SK-N-SH (cell line): ENCODE results near the gene RDX. TPM values are rescaled to one million over a fixed set of nuclear protein-coding genes. Genes with fewer than 3 reads are reported as not detected.

ENCODE experiments used
- CTCF ChIA-PET: fragments of 300-600, 350-600 bp; formaldehyde crosslinking; extraction: SDS; loops from one replicate; lab custom pipeline; 2021; lab: Yijun Ruan, JAX
- POLR2A ChIA-PET: fragments of 350-600 bp; sonication (Branson Sonifier 250); formaldehyde crosslinking; extraction: SDS; loops from one replicate; lab custom pipeline; 2020; ENCODE audit warnings: antibody characterized with exemption, inconsistent platforms; lab: Yijun Ruan, JAX
- DNase-seq: peaks from one replicate; pipeline ENCODE4 v3.0.0; 2012
- H2AFZ ChIP-seq: fragments of 200-600 bp; sonication (generic); 2 replicates; pipeline ENCODE4 v1.8.1; 2016; ENCODE audit warnings: antibody characterized with exemption, mild to moderate bottlenecking, low read depth
- H3F3A ChIP-seq: fragments of 200-600 bp; sonication (generic); replicated peaks from 2 replicates; pipeline ENCODE3; 2016; ENCODE audit warnings: antibody characterized with exemption, mild to moderate bottlenecking; ENCODE audit not compliant: insufficient read depth
- H3K27ac ChIP-seq, 2 experiments: fragments of 200-500 bp in 1 of 2; fragments of 200-600 bp in 1 of 2; sonication (Bioruptor generic) in 1 of 2; sonication (generic), shearing (Covaris generic) in 1 of 2; 2 replicates each; pipeline versions ENCODE4 v1.5.1 to v1.6.1; 2014 to 2016; ENCODE audit warnings: low read depth in 2 of 2, inconsistent platforms in 1 of 2, low read length in 1 of 2, mild to moderate bottlenecking in 1 of 2, mixed read lengths in 1 of 2
- H3K27me3 ChIP-seq: fragments of 200-600 bp; sonication (generic), shearing (Covaris generic); 2 replicates; pipeline ENCODE4 v1.6.1; 2016; ENCODE audit warnings: mixed run types; ENCODE audit not compliant: insufficient read depth
- H3K36me3 ChIP-seq, 2 experiments: fragments of 200-500 bp in 1 of 2; fragments of 200-600 bp in 1 of 2; sonication (Bioruptor generic) in 1 of 2; sonication (generic) in 1 of 2; replicated peaks in 1 of 2; 2 replicates each; pipeline versions ENCODE3 to v1.5.1; 2014 to 2016; ENCODE audit warnings: low read length in 1 of 2, mild to moderate bottlenecking in 1 of 2; ENCODE audit not compliant: insufficient read depth in 2 of 2, control insufficient read depth in 1 of 2
- H3K4me1 ChIP-seq, 2 experiments: fragments of 200-500 bp in 1 of 2; fragments of 200-600 bp in 1 of 2; sonication (Bioruptor generic) in 1 of 2; sonication (generic), shearing (Covaris generic) in 1 of 2; 2 replicates each; pipeline versions ENCODE4 v1.5.1 to v1.6.1; 2014 to 2016; ENCODE audit warnings: low read depth in 1 of 2, low read length in 1 of 2, mixed run types in 1 of 2; ENCODE audit not compliant: insufficient read depth in 2 of 2, control insufficient read depth in 1 of 2
- H3K4me2 ChIP-seq: fragments of 200-600 bp; sonication (generic), shearing (Covaris generic); 2 replicates; pipeline ENCODE4 v1.6.1; 2017; ENCODE audit warnings: mixed run types
- H3K4me3 ChIP-seq, 2 experiments: fragments of 200-500 bp in 1 of 2; fragments of 200-600 bp in 1 of 2; sonication (Bioruptor generic) in 1 of 2; sonication (generic), shearing (Covaris generic) in 1 of 2; 2 replicates each; pipeline versions ENCODE4 v1.5.1 to v1.8.1; 2014 to 2016; ENCODE audit warnings: low read depth in 2 of 2, inconsistent platforms in 1 of 2, low read length in 1 of 2, mild to moderate bottlenecking in 1 of 2, mixed read lengths in 1 of 2, moderate library complexity in 1 of 2
- H3K79me2 ChIP-seq: fragments of 200-600 bp; sonication (generic); 2 replicates; pipeline ENCODE4 v1.8.1; 2017; ENCODE audit warnings: mild to moderate bottlenecking; ENCODE audit not compliant: insufficient read depth
- H3K9ac ChIP-seq: fragments of 200-600 bp; sonication (generic); 2 replicates; pipeline ENCODE4 v1.6.1; 2017; ENCODE audit warnings: mixed run types
- H3K9me2 ChIP-seq: fragments of 200-600 bp; sonication (generic); 2 replicates; pipeline ENCODE4 v1.6.1; 2017; ENCODE audit warnings: mixed run types
- H3K9me3 ChIP-seq: fragments of 200-600 bp; sonication (generic); 2 replicates; pipeline ENCODE4 v1.6.1; 2017; ENCODE audit warnings: mixed run types, mild to moderate bottlenecking, moderate library complexity
- H4K20me1 ChIP-seq: fragments of 200-600 bp; sonication (generic); 2 replicates; pipeline ENCODE4 v1.6.1; 2017; ENCODE audit warnings: mild to moderate bottlenecking, mixed run types; ENCODE audit not compliant: insufficient read depth
- EZH2phosphoT487 ChIP-seq: fragments of 200-600 bp; sonication (generic); IDR thresholded peaks from 2 replicates; pipeline ENCODE4 v1.6.1; 2017; ENCODE audit warnings: low read depth, mixed run types, mild to moderate bottlenecking, antibody characterized with exemption, moderate library complexity, borderline replicate concordance
- FOSL2 ChIP-seq: IDR thresholded peaks from 2 replicates; pipeline ENCODE4 v1.4.0; 2012; ENCODE audit warnings: low read depth, mild to moderate bottlenecking, moderate library complexity, borderline replicate concordance
- MXI1 ChIP-seq: IDR thresholded peaks from 2 replicates; pipeline ENCODE4 v1.6.1; 2012; ENCODE audit warnings: mild to moderate bottlenecking, low read depth, low read length, improper control_type of control experiment
- NFIC ChIP-seq: IDR thresholded peaks from 2 replicates; pipeline ENCODE4 v1.4.0; 2012; ENCODE audit warnings: borderline replicate concordance
- NRF1 ChIP-seq: IDR thresholded peaks from 2 replicates; pipeline ENCODE4 v1.6.1; 2012; ENCODE audit warnings: low read depth, mild to moderate bottlenecking, low read length
- POLR2AphosphoS5 ChIP-seq: IDR thresholded peaks from 2 replicates; pipeline ENCODE4 v1.6.1; 2012; ENCODE audit warnings: low read depth, low read length
- RAD21 ChIP-seq: IDR thresholded peaks from 2 replicates; pipeline ENCODE4 v1.6.1; 2012; ENCODE audit warnings: mild to moderate bottlenecking, low read length
- RFX5 ChIP-seq: IDR thresholded peaks from 2 replicates; pipeline ENCODE4 v1.6.1; 2012; ENCODE audit warnings: mild to moderate bottlenecking, improper control_type of control experiment, low read length
- SIN3A ChIP-seq: IDR thresholded peaks from 2 replicates; pipeline ENCODE4 v1.6.1; 2012; ENCODE audit warnings: low read depth, mild to moderate bottlenecking, low read length, moderate library complexity, borderline replicate concordance
- TEAD4 ChIP-seq: IDR thresholded peaks from 2 replicates; pipeline ENCODE4 v1.4.0; 2012; ENCODE audit warnings: mild to moderate bottlenecking, borderline replicate concordance; ENCODE audit not compliant: insufficient read depth
- WGBS: methylation state at CpG from one replicate; pipeline ENCODE4 v1.1.6; 2017; ENCODE audit warnings: low lambda C conversion rate; 5-methylcytosine and 5-hydroxymethylcytosine counted together
- polyA plus RNA-seq, 3 experiments: library from polyadenylated mRNA; depleted of rRNA; stranded (reverse); fragments of >200 nt; gene quantifications; 2 replicates each; pipeline ENCODE4 v1.2.3, GENCODE V29; 2012
- TF ChIP-seq, protein P1 (sequence below): IDR thresholded peaks from 2 replicates; pipeline ENCODE4 v1.6.1; 2012; ENCODE audit warnings: mild to moderate bottlenecking, low read depth, low read length, moderate library complexity
- TF ChIP-seq, protein P2 (sequence below): IDR thresholded peaks from 2 replicates; pipeline ENCODE4 v1.4.0; 2012; ENCODE audit warnings: low read depth, borderline replicate concordance
- TF ChIP-seq, protein P3 (sequence below): IDR thresholded peaks from 2 replicates; pipeline ENCODE4 v1.4.0; 2012; ENCODE audit warnings: low read depth, borderline replicate concordance
- TF ChIP-seq, protein P4 (sequence below): fragments of 150-350 bp; IDR thresholded peaks from 2 replicates; pipeline ENCODE4 v1.6.1; 2016; ENCODE audit warnings: mild to moderate bottlenecking, low read depth, low read length
- TF ChIP-seq, protein P5 (sequence below): fragments of 150-350 bp; IDR thresholded peaks from 2 replicates; pipeline ENCODE4 v1.6.1; 2017; ENCODE audit warnings: antibody characterized with exemption, low read length, low read depth, borderline replicate concordance

RDX gene
- polyA plus RNA-seq, 1 of the 3 experiments (the other 2 are of a cell fraction), result 29.4 TPM

DNA sequence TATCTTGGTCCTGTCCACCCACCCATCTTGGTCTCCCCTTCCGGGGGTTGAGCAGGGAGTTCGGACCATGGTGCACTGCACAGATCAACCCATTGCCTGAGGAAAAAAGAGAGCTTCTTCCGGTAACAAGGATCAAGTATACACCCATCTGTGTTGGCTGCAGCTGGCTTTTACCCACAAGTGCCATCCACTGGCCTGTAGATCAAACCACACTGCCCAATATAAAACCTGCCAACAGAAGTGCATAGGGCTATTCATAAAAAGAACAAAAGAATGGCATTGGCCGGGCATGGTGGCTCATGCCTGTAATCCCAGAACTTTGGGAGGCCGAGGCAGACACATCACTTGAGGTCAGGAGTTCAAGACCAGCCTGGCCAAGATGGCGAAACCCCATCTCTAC lies 108.7 kb downstream of the RDX start:
- Histone ChIP-seq H3K4me1 (no peaks in the 10 kb centered on the region; a peak in 1 of 4 replicates), H3K9me2 (no peaks in the 10 kb centered on the region), H3K9ac (no peak overlapping the region), H3K9me3 (no peaks in the 10 kb centered on the region), H4K20me1 (no peaks in the 10 kb centered on the region), H3K4me3 (no peak overlapping the region), H3K36me3 (no peaks in the 10 kb centered on the region), H2AFZ (no peak overlapping the region), H3K27me3 (no peaks in the 10 kb centered on the region), H3K27ac (no peak overlapping the region), H3K79me2 (no peaks in the 10 kb centered on the region), H3K4me2 (no peak overlapping the region), H3F3A (no peaks in the 10 kb centered on the region)
- WGBS, result 89% methylated on average over 6 of the region's 6 CpGs
- ChIA-PET POLR2A (no interaction called here), CTCF (interaction anchor here (1.2 to 1.8 kb wide), 2 partner anchors 13 to 248 kb away, joined by 3 to 6 read pairs; no protein-coding TSS in a partner anchor)
- TF ChIP-seq MXI1 (no peak), POLR2AphosphoS5 (no peak), RFX5 (no peak), TEAD4 (no peak), FOSL2 (no peak), EZH2phosphoT487 (no peak), RAD21 (no peak), NRF1 (no peak), NFIC (no peak), SIN3A (no peak)
- TF ChIP-seq, protein P1, sequence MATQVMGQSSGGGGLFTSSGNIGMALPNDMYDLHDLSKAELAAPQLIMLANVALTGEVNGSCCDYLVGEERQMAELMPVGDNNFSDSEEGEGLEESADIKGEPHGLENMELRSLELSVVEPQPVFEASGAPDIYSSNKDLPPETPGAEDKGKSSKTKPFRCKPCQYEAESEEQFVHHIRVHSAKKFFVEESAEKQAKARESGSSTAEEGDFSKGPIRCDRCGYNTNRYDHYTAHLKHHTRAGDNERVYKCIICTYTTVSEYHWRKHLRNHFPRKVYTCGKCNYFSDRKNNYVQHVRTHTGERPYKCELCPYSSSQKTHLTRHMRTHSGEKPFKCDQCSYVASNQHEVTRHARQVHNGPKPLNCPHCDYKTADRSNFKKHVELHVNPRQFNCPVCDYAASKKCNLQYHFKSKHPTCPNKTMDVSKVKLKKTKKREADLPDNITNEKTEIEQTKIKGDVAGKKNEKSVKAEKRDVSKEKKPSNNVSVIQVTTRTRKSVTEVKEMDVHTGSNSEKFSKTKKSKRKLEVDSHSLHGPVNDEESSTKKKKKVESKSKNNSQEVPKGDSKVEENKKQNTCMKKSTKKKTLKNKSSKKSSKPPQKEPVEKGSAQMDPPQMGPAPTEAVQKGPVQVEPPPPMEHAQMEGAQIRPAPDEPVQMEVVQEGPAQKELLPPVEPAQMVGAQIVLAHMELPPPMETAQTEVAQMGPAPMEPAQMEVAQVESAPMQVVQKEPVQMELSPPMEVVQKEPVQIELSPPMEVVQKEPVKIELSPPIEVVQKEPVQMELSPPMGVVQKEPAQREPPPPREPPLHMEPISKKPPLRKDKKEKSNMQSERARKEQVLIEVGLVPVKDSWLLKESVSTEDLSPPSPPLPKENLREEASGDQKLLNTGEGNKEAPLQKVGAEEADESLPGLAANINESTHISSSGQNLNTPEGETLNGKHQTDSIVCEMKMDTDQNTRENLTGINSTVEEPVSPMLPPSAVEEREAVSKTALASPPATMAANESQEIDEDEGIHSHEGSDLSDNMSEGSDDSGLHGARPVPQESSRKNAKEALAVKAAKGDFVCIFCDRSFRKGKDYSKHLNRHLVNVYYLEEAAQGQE, result no peak
- TF ChIP-seq, protein P2, sequence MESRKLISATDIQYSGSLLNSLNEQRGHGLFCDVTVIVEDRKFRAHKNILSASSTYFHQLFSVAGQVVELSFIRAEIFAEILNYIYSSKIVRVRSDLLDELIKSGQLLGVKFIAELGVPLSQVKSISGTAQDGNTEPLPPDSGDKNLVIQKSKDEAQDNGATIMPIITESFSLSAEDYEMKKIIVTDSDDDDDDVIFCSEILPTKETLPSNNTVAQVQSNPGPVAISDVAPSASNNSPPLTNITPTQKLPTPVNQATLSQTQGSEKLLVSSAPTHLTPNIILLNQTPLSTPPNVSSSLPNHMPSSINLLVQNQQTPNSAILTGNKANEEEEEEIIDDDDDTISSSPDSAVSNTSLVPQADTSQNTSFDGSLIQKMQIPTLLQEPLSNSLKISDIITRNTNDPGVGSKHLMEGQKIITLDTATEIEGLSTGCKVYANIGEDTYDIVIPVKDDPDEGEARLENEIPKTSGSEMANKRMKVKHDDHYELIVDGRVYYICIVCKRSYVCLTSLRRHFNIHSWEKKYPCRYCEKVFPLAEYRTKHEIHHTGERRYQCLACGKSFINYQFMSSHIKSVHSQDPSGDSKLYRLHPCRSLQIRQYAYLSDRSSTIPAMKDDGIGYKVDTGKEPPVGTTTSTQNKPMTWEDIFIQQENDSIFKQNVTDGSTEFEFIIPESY, result no peak
- TF ChIP-seq, protein P3, sequence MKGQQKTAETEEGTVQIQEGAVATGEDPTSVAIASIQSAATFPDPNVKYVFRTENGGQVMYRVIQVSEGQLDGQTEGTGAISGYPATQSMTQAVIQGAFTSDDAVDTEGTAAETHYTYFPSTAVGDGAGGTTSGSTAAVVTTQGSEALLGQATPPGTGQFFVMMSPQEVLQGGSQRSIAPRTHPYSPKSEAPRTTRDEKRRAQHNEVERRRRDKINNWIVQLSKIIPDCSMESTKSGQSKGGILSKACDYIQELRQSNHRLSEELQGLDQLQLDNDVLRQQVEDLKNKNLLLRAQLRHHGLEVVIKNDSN, result no peak
- TF ChIP-seq, protein P4, sequence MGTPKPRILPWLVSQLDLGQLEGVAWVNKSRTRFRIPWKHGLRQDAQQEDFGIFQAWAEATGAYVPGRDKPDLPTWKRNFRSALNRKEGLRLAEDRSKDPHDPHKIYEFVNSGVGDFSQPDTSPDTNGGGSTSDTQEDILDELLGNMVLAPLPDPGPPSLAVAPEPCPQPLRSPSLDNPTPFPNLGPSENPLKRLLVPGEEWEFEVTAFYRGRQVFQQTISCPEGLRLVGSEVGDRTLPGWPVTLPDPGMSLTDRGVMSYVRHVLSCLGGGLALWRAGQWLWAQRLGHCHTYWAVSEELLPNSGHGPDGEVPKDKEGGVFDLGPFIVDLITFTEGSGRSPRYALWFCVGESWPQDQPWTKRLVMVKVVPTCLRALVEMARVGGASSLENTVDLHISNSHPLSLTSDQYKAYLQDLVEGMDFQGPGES, result no peak
- TF ChIP-seq, protein P5, sequence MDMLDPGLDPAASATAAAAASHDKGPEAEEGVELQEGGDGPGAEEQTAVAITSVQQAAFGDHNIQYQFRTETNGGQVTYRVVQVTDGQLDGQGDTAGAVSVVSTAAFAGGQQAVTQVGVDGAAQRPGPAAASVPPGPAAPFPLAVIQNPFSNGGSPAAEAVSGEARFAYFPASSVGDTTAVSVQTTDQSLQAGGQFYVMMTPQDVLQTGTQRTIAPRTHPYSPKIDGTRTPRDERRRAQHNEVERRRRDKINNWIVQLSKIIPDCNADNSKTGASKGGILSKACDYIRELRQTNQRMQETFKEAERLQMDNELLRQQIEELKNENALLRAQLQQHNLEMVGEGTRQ, result no peak
- DNase-seq, result no peak
